CD14-positive monocyte (primary cell): ENCODE results near the gene CD8B2. TPM values are rescaled to one million over a fixed set of nuclear protein-coding genes. Genes with fewer than 3 reads are reported as not detected.

Experiments
- DNase-seq, 3 donors: peaks; one replicate each; pipeline ENCODE4 v3.0.0-alpha.2; 2011 to 2022
- H2AFZ ChIP-seq: 2 replicates; pipeline ENCODE4 v1.6.0; 2012; ENCODE audit warnings: mild to moderate bottlenecking, low read depth, low read length, inconsistent platforms; ENCODE audit not compliant: insufficient read depth, poor library complexity, severe bottlenecking
- H3K27ac ChIP-seq, 2 donors: 1 replicate in 1 of 2; 2 replicates in 1 of 2; pipeline ENCODE4 v1.5.1; 2012 to 2013; ENCODE audit warnings: low read length in 2 of 2, control low read depth in 1 of 2, inconsistent platforms in 1 of 2, low read depth in 1 of 2, mild to moderate bottlenecking in 1 of 2
- H3K27me3 ChIP-seq, 2 donors: one replicate each; pipeline versions ENCODE4 v1.6.0 to v1.6.1; 2011 to 2013; ENCODE audit warnings: low read length in 2 of 2; ENCODE audit not compliant: control insufficient read depth in 2 of 2, insufficient read depth in 2 of 2
- H3K36me3 ChIP-seq, 2 donors: replicated peaks in 1 of 2; 1 replicate in 1 of 2; 2 replicates in 1 of 2; pipeline versions ENCODE4 v1.5.1 to v1.6.1; 2012 to 2013; ENCODE audit warnings: low read length in 2 of 2, control low read depth in 1 of 2, inconsistent platforms in 1 of 2, mild to moderate bottlenecking in 1 of 2; ENCODE audit not compliant: insufficient read depth in 2 of 2, control insufficient read depth in 1 of 2
- H3K4me1 ChIP-seq, 2 donors: 1 replicate in 1 of 2; 2 replicates in 1 of 2; pipeline versions ENCODE4 v1.5.1 to v1.6.1; 2012 to 2013; ENCODE audit warnings: low read length in 2 of 2, control low read depth in 1 of 2, inconsistent platforms in 1 of 2, mild to moderate bottlenecking in 1 of 2, moderate library complexity in 1 of 2; ENCODE audit not compliant: insufficient read depth in 2 of 2, control insufficient read depth in 1 of 2
- H3K4me2 ChIP-seq: replicated peaks from 2 replicates; pipeline ENCODE3; 2012; ENCODE audit warnings: low read length, moderate library complexity, mild to moderate bottlenecking; ENCODE audit not compliant: poor library complexity, severe bottlenecking; ENCODE audit errors: extremely low read depth
- H3K4me3 ChIP-seq, 3 experiments: fragments of 200-600 bp in 1 of 3; sonication (generic) in 1 of 3; replicated peaks in 1 of 3; 1 replicate in 2 of 3; 2 replicates in 1 of 3; pipeline ENCODE4 v1.5.1; 2011 to 2013; ENCODE audit warnings: low read length in 3 of 3, mild to moderate bottlenecking in 3 of 3, control low read depth in 2 of 3, low read depth in 2 of 3, inconsistent platforms in 1 of 3, moderate library complexity in 1 of 3
- H3K79me2 ChIP-seq: 2 replicates; pipeline ENCODE4 v1.6.0; 2012; ENCODE audit warnings: mild to moderate bottlenecking, control low read depth, inconsistent platforms, low read length, moderate library complexity; ENCODE audit not compliant: insufficient read depth
- H3K9ac ChIP-seq: 2 replicates; pipeline ENCODE4 v1.6.0; 2017; ENCODE audit warnings: low read length, mild to moderate bottlenecking; ENCODE audit not compliant: insufficient read depth, poor library complexity, severe bottlenecking
- H3K9me3 ChIP-seq, 2 donors: replicated peaks in 1 of 2; 1 replicate in 1 of 2; 2 replicates in 1 of 2; pipeline versions ENCODE4 v1.5.1 to v1.6.1; 2012 to 2013; ENCODE audit warnings: low read length in 2 of 2, control low read depth in 1 of 2; ENCODE audit not compliant: control insufficient read depth in 1 of 2, insufficient read depth in 1 of 2
- H4K20me1 ChIP-seq: 2 replicates; pipeline ENCODE4 v1.6.0; 2012; ENCODE audit warnings: mild to moderate bottlenecking, low read length, control low read depth, moderate library complexity; ENCODE audit not compliant: insufficient read depth
- H3K27ac Mint-ChIP-seq, 7 donors: one replicate each; pipeline ENCODE4 v1.8.0; 2020; ENCODE audit warnings: mild to moderate bottlenecking in 7 of 7, mixed read lengths in 7 of 7, moderate library complexity in 6 of 7, inconsistent platforms in 2 of 7
- H3K27me3 Mint-ChIP-seq, 3 donors: one replicate each; pipeline ENCODE4 v1.8.0; 2021 to 2022; ENCODE audit warnings: low read depth in 3 of 3, mild to moderate bottlenecking in 3 of 3, mixed read lengths in 3 of 3, moderate library complexity in 3 of 3, inconsistent platforms in 1 of 3
- H3K36me3 Mint-ChIP-seq, 2 donors: one replicate each; pipeline ENCODE4 v1.8.0; 2020; ENCODE audit warnings: mixed read lengths in 2 of 2, inconsistent platforms in 1 of 2, mild to moderate bottlenecking in 1 of 2
- H3K4me1 Mint-ChIP-seq: one replicate; pipeline ENCODE4 v1.8.0; 2020; ENCODE audit warnings: mild to moderate bottlenecking, mixed read lengths
- H3K4me3 Mint-ChIP-seq, 2 donors: one replicate each; pipeline ENCODE4 v1.8.0; 2020; ENCODE audit warnings: mild to moderate bottlenecking in 2 of 2, mixed read lengths in 2 of 2, moderate library complexity in 1 of 2
- H3K9me3 Mint-ChIP-seq, 7 donors: one replicate each; pipeline ENCODE4 v1.8.0; 2020 to 2022; ENCODE audit warnings: mixed read lengths in 7 of 7, mild to moderate bottlenecking in 6 of 7, moderate library complexity in 6 of 7, inconsistent platforms in 2 of 7
- CTCF ChIP-seq: fragments of 200-600 bp; IDR thresholded peaks from one replicate; pipeline ENCODE4 v1.8.0; 2022; ENCODE audit warnings: antibody characterized with exemption, mild to moderate bottlenecking
- WGBS: methylation state at CpG from one replicate; pipeline ENCODE4 v1.1.5; 2013; ENCODE audit warnings: missing lambda C conversion rate; ENCODE audit not compliant: insufficient coverage; 5-methylcytosine and 5-hydroxymethylcytosine counted together
- intact Hi-C, 2 donors: fragments of 100-400 bp; cut with micrococcal nuclease; formaldehyde crosslinking; loops; one replicate each; pipeline versions ENCODE4 v1.15.0 to v1.15.1; 2023
- polyA plus RNA-seq, 3 donors: library from polyadenylated mRNA; depleted of rRNA in 1 of 3; unstranded in 2 of 3; stranded (reverse) in 1 of 3; fragments of 300-500 nt in 2 of 3; fragments of >200 nt in 1 of 3; fragmentation: Illumina TruSeq in 2 of 3; gene quantifications; 1 replicate in 2 of 3; 2 replicates in 1 of 3; pipeline ENCODE4 v1.2.3, GENCODE V29; 2012 to 2021

CD8B2 gene
- polyA plus RNA-seq, 3 donors = 0.04 TPM; not detected in 2

- no peak for DNase-seq
- Histone ChIP-seq H3K9ac (no peak overlapping the region), H3K9me3 (no peaks in the 10 kb centered on the region), H3K27ac (no peak overlapping the region), H3K27me3 (no peaks in the 10 kb centered on the region), H3K4me3 (no peak overlapping the region), H4K20me1 (no peaks in the 10 kb centered on the region), H3K4me2 (no peak overlapping the region), H3K4me1 (peaks cover 0 to 6% of the 10 kb centered on the region in 2 donors), H3K36me3 (no peaks in the 10 kb centered on the region), H3K79me2 (no peaks in the 10 kb centered on the region), H2AFZ (no peak overlapping the region)
- peaks cover 19% of the 10 kb centered on the region for H3K4me1 Mint-ChIP-seq
- intact Hi-C loops = no loop called here
- H3K36me3 Mint-ChIP-seq = no peaks in the 10 kb centered on the region
- no peak overlapping the region for H3K4me3 Mint-ChIP-seq
- H3K27me3 Mint-ChIP-seq = peaks cover 1 to 3% (median 2%) of the 10 kb centered on the region in 3 donors
- peaks cover 0 to 7% (median 4%) of the 10 kb centered on the region in 7 donors for H3K9me3 Mint-ChIP-seq
- 100% methylated on average over 3 of the region's 4 CpGs for WGBS
- TF ChIP-seq CTCF = no peak
- H3K27ac Mint-ChIP-seq = peak overlapping the region in 1 of 7 donors; percentile 75
Measured at GRCh38 chr2:106561803-106562202, 74.6 kb downstream of the CD8B2 start.

GRCh38 chr2:106562268-106563186 lies 75.4 kb downstream of the CD8B2 start:
- no peaks in the 10 kb centered on the region for H3K36me3 Mint-ChIP-seq
- Histone ChIP-seq H3K9me3 (no peaks in the 10 kb centered on the region), H2AFZ (no peak overlapping the region), H3K9ac (no peak overlapping the region), H3K79me2 (no peaks in the 10 kb centered on the region), H3K36me3 (no peaks in the 10 kb centered on the region), H3K27me3 (no peaks in the 10 kb centered on the region), H3K4me3 (no peak overlapping the region), H3K27ac (no peak overlapping the region), H3K4me1 (peaks cover 0 to 6% of the 10 kb centered on the region in 2 donors), H4K20me1 (no peaks in the 10 kb centered on the region), H3K4me2 (no peak overlapping the region)
- H3K4me3 Mint-ChIP-seq = no peak overlapping the region
- no peak for TF ChIP-seq CTCF
- peaks cover 0 to 3% (median 2%) of the 10 kb centered on the region in 3 donors for H3K27me3 Mint-ChIP-seq
- no peak for DNase-seq
- no peak overlapping the region for H3K27ac Mint-ChIP-seq
- H3K9me3 Mint-ChIP-seq = peaks cover 0 to 4% (median 2%) of the 10 kb centered on the region in 7 donors
- intact Hi-C loops = no loop called here
- WGBS = 42% methylated on average over 5 of the region's 9 CpGs
- peaks cover 19% of the 10 kb centered on the region for H3K4me1 Mint-ChIP-seq
